CD1c-positive myeloid dendritic cell (primary cell): ENCODE results near the gene UPK1A.
"Not testable (repeated sequence)": the region's sequence is repeated elsewhere in the genome, so short reads cannot be mapped to it uniquely, and the experiment has no call there.

Source experiments
- DNase-seq: peaks from one replicate; pipeline ENCODE4 v3.0.0-alpha.2; 2016; ENCODE audit errors: extremely low spot score

UPK1A gene

GRCh38 chr19:35716801-35717664 is 50.7 kb downstream of the UPK1A start:
- DNase-seq = peak; percentile 97

- no peak for DNase-seq
Observed at GRCh38 chr19:35717665-35718344, 51.5 kb downstream of the UPK1A start, which contains the start of gene KMT2B. Gene KMT2B, plus strand, starts transcription at chr19:35718003. Its CDS starts 16 bp downstream, at chr19:35718019.

GRCh38 chr19:35718345-35719041 is 52.2 kb downstream of the UPK1A start:
- DNase-seq = peak; percentile 33

GRCh38 chr19:35719402-35720162 is 53.3 kb downstream of the UPK1A start:
- no peak for DNase-seq

DNA sequence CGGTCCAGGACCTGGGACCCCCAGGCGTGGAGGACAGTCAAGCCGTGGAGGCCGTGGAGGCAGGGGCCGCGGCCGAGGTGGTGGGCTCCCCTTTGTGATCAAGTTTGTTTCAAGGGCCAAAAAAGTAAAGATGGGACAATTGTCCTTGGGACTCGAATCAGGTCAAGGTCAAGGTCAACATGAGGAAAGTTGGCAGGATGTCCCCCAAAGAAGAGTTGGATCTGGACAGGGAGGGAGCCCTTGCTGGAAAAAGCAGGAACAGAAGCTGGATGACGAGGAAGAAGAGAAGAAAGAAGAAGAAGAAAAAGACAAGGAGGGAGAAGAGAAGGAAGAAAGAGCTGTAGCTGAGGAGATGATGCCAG is 53.8 kb downstream of the UPK1A start:
- DNase-seq = no peak

DNA sequence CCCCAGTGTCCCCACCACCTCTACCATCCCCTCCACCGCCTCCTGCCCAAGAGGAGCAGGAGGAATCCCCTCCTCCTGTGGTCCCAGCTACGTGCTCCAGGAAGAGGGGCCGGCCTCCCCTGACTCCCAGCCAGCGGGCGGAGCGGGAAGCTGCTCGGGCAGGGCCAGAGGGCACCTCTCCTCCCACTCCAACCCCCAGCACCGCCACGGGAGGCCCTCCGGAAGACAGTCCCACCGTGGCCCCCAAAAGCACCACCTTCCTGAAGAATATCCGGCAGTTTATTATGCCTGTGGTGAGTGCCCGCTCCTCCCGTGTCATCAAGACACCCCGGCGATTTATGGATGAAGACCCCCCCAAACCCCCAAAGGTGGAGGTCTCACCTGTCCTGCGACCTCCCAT is 54.3 kb downstream of the UPK1A start:
- DNase-seq = no peak

DNA sequence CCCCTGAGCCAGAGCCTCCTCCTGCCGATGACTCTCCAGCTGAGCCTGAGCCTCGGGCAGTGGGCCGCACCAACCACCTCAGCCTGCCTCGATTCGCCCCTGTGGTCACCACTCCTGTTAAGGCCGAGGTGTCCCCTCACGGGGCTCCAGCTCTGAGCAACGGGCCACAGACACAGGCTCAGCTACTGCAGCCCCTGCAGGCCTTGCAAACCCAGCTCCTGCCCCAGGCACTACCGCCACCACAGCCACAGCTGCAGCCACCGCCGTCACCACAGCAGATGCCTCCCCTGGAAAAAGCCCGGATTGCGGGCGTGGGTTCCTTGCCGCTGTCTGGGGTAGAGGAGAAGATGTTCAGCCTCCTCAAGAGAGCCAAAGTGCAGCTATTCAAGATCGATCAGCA is 55.1 kb downstream of the UPK1A start:
- no peak for DNase-seq

GRCh38 chr19:35722461-35722860 is 56.1 kb downstream of the UPK1A start:
- no peak for DNase-seq

DNA sequence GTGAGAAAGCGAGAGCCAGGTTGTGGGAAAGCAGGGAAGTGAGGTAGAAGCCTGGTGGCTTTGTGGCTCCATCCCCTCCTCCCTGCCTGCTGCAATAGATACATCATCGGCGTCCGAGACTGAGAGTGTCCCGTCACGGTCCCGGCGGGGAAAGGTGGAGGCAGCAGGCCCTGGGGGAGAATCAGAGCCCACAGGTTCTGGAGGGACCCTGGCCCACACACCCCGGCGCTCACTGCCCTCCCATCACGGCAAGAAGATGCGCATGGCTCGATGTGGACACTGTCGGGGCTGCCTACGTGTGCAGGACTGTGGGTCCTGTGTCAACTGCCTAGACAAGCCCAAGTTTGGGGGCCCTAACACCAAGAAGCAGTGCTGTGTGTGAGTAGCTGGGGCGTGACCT is 56.6 kb downstream of the UPK1A start:
- no peak for DNase-seq

DNA sequence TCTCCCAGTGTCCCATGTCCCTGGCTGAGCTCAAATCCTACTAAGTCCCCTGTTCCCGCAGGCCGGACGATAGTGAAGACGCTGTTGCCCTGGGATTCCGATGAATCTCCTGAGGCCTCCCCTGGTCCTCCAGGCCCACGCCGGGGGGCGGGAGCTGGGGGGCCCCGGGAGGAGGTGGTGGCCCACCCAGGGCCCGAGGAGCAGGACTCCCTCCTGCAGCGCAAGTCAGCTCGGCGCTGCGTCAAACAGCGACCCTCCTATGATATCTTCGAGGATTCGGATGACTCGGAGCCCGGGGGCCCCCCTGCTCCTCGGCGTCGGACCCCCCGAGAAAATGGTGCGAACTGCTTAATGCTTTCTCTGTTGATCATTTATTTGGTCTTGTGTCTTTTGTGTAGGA is 57.4 kb downstream of the UPK1A start:
- no peak for DNase-seq

- not testable (repeated sequence) for DNase-seq
Observed at GRCh38 chr19:35724132-35724531, 57.8 kb downstream of the UPK1A start.

DNA sequence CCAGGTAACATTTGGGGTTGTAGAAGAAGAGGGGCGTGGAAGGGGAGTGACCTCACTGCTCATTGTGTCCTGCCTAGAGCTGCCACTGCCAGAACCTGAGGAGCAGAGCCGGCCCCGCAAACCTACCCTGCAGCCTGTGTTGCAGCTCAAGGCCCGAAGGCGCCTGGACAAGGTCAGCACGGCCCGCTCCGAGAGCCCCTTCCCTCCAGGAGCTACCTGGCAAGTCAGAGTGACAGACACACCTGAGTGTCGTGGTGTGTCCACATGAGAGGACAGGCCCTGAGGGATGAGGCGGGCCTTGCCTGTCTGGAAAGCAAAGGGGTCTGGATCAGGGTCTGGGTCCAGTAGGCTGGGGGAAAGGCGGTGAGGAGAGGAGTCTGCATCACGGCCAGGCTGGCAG is 58.2 kb downstream of the UPK1A start:
- no peak for DNase-seq

DNA sequence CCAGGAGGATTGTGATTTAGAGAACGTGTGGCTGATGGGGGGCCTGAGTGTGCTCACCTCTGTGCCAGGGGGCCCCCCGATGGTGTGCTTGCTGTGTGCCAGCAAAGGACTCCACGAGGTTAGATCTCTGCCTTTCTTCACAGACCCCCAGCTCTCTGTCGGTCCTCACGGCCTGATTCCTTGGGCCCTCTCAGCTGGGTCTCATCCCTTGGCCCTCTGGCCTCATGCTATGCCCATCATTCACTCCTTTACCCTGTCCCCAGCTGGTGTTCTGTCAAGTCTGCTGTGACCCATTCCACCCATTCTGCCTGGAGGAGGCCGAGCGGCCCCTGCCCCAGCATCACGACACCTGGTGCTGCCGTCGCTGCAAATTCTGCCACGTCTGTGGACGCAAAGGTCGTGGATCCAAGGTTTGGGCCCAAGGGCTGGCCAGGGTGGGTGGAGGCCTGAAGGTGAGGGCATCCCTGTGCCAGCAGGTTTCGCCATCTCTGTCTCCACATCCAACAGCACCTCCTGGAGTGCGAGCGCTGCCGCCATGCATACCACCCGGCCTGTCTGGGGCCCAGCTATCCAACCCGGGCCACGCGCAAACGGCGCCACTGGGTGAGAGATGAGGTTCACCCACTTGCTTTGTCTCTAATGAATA is 59.0 kb downstream of the UPK1A start:
- no peak for DNase-seq

DNA sequence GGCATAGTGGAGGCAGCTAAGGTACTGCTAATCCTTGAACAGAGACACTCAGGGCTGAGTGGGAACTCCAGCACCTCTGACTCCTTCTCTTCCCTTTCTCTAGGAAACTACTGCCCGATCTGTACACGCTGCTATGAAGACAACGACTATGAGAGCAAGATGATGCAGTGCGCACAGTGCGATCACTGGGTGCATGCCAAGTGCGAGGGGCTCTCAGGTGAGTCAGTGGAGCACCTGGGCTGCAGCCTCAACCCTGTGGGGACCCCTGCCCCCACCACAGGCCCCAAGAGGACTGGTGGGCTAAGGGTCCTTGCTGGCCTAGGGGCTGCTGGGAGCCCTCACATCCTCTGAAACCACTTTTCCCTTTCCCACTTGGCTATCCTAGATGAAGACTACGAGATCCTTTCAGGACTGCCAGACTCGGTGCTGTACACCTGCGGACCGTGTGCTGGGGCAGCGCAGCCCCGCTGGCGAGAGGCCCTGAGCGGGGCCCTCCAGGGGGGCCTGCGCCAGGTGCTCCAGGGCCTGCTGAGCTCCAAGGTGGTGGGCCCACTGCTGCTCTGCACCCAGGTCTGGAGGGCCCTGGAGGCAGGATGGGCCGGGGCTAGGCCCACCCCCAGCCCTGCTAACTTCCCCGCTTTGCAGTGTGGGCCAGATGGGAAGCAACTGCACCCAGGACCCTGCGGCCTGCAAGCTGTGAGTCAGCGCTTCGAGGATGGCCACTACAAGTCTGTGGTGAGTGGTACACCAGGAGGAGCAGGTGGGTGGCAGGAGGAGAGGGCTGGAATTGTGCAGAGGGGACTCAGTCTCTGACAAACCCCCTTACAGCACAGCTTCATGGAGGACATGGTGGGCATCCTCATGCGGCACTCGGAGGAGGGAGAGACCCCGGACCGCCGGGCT is 61.0 kb downstream of the UPK1A start:
- no peak for DNase-seq
